Measurements from ENCODE around the gene NSUN3.

NSUN3 gene

GRCh38 chr3:94130690-94131089 is 67.8 kb downstream of the NSUN3 start:
- DNase-seq (ENCODE audit: low read depth, low spot score): no peak

GRCh38 chr3:94132777-94133176 is 69.9 kb downstream of the NSUN3 start:
- DNase-seq (ENCODE audit: low read depth, low spot score): no peak

GRCh38 chr3:94136133-94136532 is 73.3 kb downstream of the NSUN3 start:
- DNase-seq (ENCODE audit: low read depth, low spot score): no peak

GRCh38 chr3:94137377-94137776 is 74.5 kb downstream of the NSUN3 start:
- no peak for DNase-seq (ENCODE audit: low read depth, low spot score)

GRCh38 chr3:94146455-94146854 is 83.6 kb downstream of the NSUN3 start:
- DNase-seq (ENCODE audit: low read depth, low spot score): no peak

GRCh38 chr3:94147012-94147411 is 84.2 kb downstream of the NSUN3 start:
- DNase-seq (ENCODE audit: low read depth, low spot score): no peak

GRCh38 chr3:94150113-94150512 is 87.3 kb downstream of the NSUN3 start:
- DNase-seq (ENCODE audit: low read depth, low spot score): no peak

- no peak for DNase-seq (ENCODE audit: low read depth, low spot score)
These were observed 93.8 kb downstream of the NSUN3 start for GRCh38 chr3:94156626-94157025.

GRCh38 chr3:94158512-94158911 is 95.7 kb downstream of the NSUN3 start:
- no peak for DNase-seq (ENCODE audit: low read depth, low spot score)

- DNase-seq (ENCODE audit: low read depth, low spot score): no peak
These were observed 96.4 kb downstream of the NSUN3 start for GRCh38 chr3:94159062-94159828.

GRCh38 chr3:94162700-94163099 is 99.8 kb downstream of the NSUN3 start:
- no peak for DNase-seq (ENCODE audit: low read depth, low spot score)

GRCh38 chr3:94167346-94167745 is 104.5 kb downstream of the NSUN3 start:
- DNase-seq (ENCODE audit: low read depth, low spot score): no peak

- no peak for DNase-seq (ENCODE audit: low read depth, low spot score)
These were observed 104.9 kb downstream of the NSUN3 start for GRCh38 chr3:94167796-94168195.

GRCh38 chr3:94171954-94172353 is 109.1 kb downstream of the NSUN3 start:
- no peak for DNase-seq (ENCODE audit: low read depth, low spot score)

- DNase-seq (ENCODE audit: low read depth, low spot score): no peak
These were observed 109.9 kb downstream of the NSUN3 start for GRCh38 chr3:94172695-94173310.

GRCh38 chr3:94173673-94174434 is 111.0 kb downstream of the NSUN3 start:
- no peak for DNase-seq (ENCODE audit: low read depth, low spot score)

- DNase-seq (ENCODE audit: low read depth, low spot score): no peak
These were observed 112.8 kb downstream of the NSUN3 start for GRCh38 chr3:94175677-94176076.

- DNase-seq (ENCODE audit: low read depth, low spot score): no peak
These were observed 114.3 kb downstream of the NSUN3 start for GRCh38 chr3:94176988-94177745.

All from ELF-1 (cell line).